Parathyroid adenoma (tissue), 2 donors: ENCODE results near the gene MYO9A.

Experiments used
- H2AFZ ChIP-seq: fragments of 300-600 bp; sonication (generic); one replicate; pipeline ENCODE4 v1.7.0; 2017; ENCODE audit warnings: antibody characterized with exemption, mild to moderate bottlenecking
- H3K27ac ChIP-seq: fragments of 300-600 bp; sonication (generic); one replicate; pipeline ENCODE4 v1.7.0; 2017
- H3K27me3 ChIP-seq: fragments of 300-600 bp; sonication (generic); one replicate; pipeline ENCODE4 v1.7.0; 2017; ENCODE audit warnings: low read length; ENCODE audit not compliant: control insufficient read depth, insufficient read depth
- H3K36me3 ChIP-seq: fragments of 300-600 bp; sonication (generic); one replicate; pipeline ENCODE4 v1.7.0; 2017; ENCODE audit warnings: low read length; ENCODE audit not compliant: control insufficient read depth, insufficient read depth
- H3K4me1 ChIP-seq: fragments of 300-600 bp; sonication (generic); one replicate; pipeline ENCODE4 v1.7.0; 2017; ENCODE audit warnings: control low read depth
- H3K4me2 ChIP-seq: fragments of 300-600 bp; sonication (generic); one replicate; pipeline ENCODE4 v1.7.0; 2017; ENCODE audit warnings: low read length
- H3K4me3 ChIP-seq: fragments of 300-600 bp; sonication (generic); one replicate; pipeline ENCODE4 v1.7.0; 2017; ENCODE audit warnings: low read depth, low read length
- H3K79me2 ChIP-seq: fragments of 300-600 bp; sonication (generic); one replicate; pipeline ENCODE4 v1.7.0; 2017; ENCODE audit warnings: control low read depth
- H3K9ac ChIP-seq: fragments of 300-600 bp; sonication (generic); one replicate; pipeline ENCODE4 v1.7.0; 2017; ENCODE audit warnings: mild to moderate bottlenecking
- H3K9me3 ChIP-seq: fragments of 300-600 bp; sonication (generic); one replicate; pipeline ENCODE4 v1.7.0; 2017; ENCODE audit warnings: low read length; ENCODE audit not compliant: control insufficient read depth
- CTCF ChIP-seq: fragments of 300-600 bp; sonication (generic); IDR thresholded peaks from one replicate; pipeline ENCODE4 v1.7.0; 2017; ENCODE audit warnings: antibody characterized with exemption, mild to moderate bottlenecking
- donor health status: primary hyperparathyroidism.

MYO9A gene

GRCh38 chr15:72162569-72162968 is 44.6 kb upstream of the MYO9A start:
- no peak overlapping the region for H3K27ac ChIP-seq
- no peak overlapping the region for H2AFZ ChIP-seq
- H3K4me1 ChIP-seq = no peaks in the 10 kb centered on the region
- H3K4me2 ChIP-seq = no peak overlapping the region
- TF ChIP-seq CTCF = no peak
- H3K27me3 ChIP-seq = no peaks in the 10 kb centered on the region
- H3K9ac ChIP-seq = no peak overlapping the region
- H3K36me3 ChIP-seq = no peaks in the 10 kb centered on the region
- no peak overlapping the region for H3K4me3 ChIP-seq
- no peaks in the 10 kb centered on the region for H3K79me2 ChIP-seq
- H3K9me3 ChIP-seq = no peaks in the 10 kb centered on the region

GRCh38 chr15:72161361-72162132 is 43.6 kb upstream of the MYO9A start:
- H3K9ac ChIP-seq = no peak overlapping the region
- no peak overlapping the region for H3K27ac ChIP-seq
- no peak overlapping the region for H3K4me3 ChIP-seq
- no peaks in the 10 kb centered on the region for H3K36me3 ChIP-seq
- no peak for TF ChIP-seq CTCF
- no peaks in the 10 kb centered on the region for H3K27me3 ChIP-seq
- no peak overlapping the region for H2AFZ ChIP-seq
- H3K4me1 ChIP-seq = no peaks in the 10 kb centered on the region
- no peak overlapping the region for H3K4me2 ChIP-seq
- no peaks in the 10 kb centered on the region for H3K9me3 ChIP-seq
- no peaks in the 10 kb centered on the region for H3K79me2 ChIP-seq

- Histone ChIP-seq H3K4me2 (no peak overlapping the region), H3K4me1 (no peaks in the 10 kb centered on the region), H3K9ac (no peak overlapping the region), H3K27me3 (no peaks in the 10 kb centered on the region), H3K27ac (no peak overlapping the region), H3K4me3 (no peak overlapping the region), H3K79me2 (no peaks in the 10 kb centered on the region), H3K9me3 (no peaks in the 10 kb centered on the region), H2AFZ (no peak overlapping the region), H3K36me3 (no peaks in the 10 kb centered on the region)
- TF ChIP-seq CTCF = no peak
Observed at GRCh38 chr15:72160696-72161245, 42.8 kb upstream of the MYO9A start.

GRCh38 chr15:72156928-72157327 is 39.0 kb upstream of the MYO9A start:
- Histone ChIP-seq H2AFZ (no peak overlapping the region), H3K4me1 (peaks cover 6% of the 10 kb centered on the region), H3K9me3 (no peaks in the 10 kb centered on the region), H3K27ac (no peak overlapping the region), H3K9ac (no peak overlapping the region), H3K36me3 (no peaks in the 10 kb centered on the region), H3K4me2 (no peak overlapping the region), H3K4me3 (no peak overlapping the region), H3K79me2 (no peaks in the 10 kb centered on the region), H3K27me3 (no peaks in the 10 kb centered on the region)
- TF ChIP-seq CTCF = no peak
